OCI-LY1 (cell line): ENCODE measurements around the gene CDRT15.
"Not testable (repeated sequence)": the region's sequence is repeated elsewhere in the genome, so short reads cannot be mapped to it uniquely, and the experiment has no call there.

Source experiments
- CTCF ChIP-seq: fragments of 200-600 bp; sonication (generic), shearing (Covaris generic); IDR thresholded peaks from 2 replicates; pipeline ENCODE4 v1.5.1; 2017; ENCODE audit warnings: mild to moderate bottlenecking, antibody characterized with exemption, low read length, moderate library complexity, mixed read lengths
- EZH2 ChIP-seq: fragments of 200-600 bp; sonication (generic), shearing (Covaris generic); IDR thresholded peaks from 2 replicates; pipeline ENCODE4 v1.8.0; 2017; ENCODE audit warnings: borderline replicate concordance, mixed run types, mild to moderate bottlenecking, antibody characterized with exemption, low read length, moderate library complexity, mixed read lengths

DNA sequence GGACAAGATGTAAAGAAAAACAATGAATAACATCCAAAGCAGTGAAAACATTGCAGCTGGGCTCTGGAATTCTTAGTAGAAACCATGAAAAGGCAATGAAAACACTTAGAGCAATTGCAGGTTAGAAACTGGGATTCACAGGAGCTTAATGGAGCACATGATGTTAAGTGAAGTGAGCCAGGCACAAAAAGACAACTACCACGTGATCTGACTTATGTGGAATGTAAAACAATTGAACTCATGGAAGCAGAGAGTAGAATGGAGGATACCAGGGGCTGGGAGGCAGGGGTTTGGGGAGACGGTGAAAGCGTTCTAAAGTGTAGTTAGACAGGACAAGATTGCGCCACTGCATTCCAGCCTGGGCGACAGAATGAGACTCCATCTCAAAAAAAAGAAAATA, 2.6 kb upstream of the CDRT15 start:
- TF ChIP-seq CTCF, EZH2: not testable (repeated sequence)
